Karpas-422 (cell line): ENCODE results near the gene CMTM5. TPM values are rescaled to one million over a fixed set of nuclear protein-coding genes. Genes with fewer than 3 reads are reported as not detected.

Experiments
- DNase-seq: peaks from one replicate; pipeline ENCODE4 v3.0.0-alpha.2; 2015
- H2AFZ ChIP-seq: fragments of 200-600 bp; sonication (generic); 2 replicates; pipeline ENCODE4 v1.6.1; 2014; ENCODE audit warnings: antibody characterized with exemption, low read length, mixed read lengths
- H3K27ac ChIP-seq: fragments of 200-600 bp; sonication (generic); 2 replicates; pipeline ENCODE4 v1.5.1; 2014; ENCODE audit warnings: mild to moderate bottlenecking, low read length, moderate library complexity
- H3K27me3 ChIP-seq: fragments of 200-600 bp; sonication (generic); 2 replicates; pipeline ENCODE4 v1.6.1; 2014; ENCODE audit warnings: low read length, mixed read lengths
- H3K36me3 ChIP-seq: fragments of 200-600 bp; sonication (generic); 2 replicates; pipeline ENCODE4 v1.6.1; 2014; ENCODE audit warnings: low read length, mixed read lengths; ENCODE audit not compliant: insufficient read depth
- H3K4me1 ChIP-seq: fragments of 200-600 bp; sonication (generic); 2 replicates; pipeline ENCODE4 v1.6.1; 2014; ENCODE audit warnings: mild to moderate bottlenecking, low read length, mixed read lengths
- H3K4me2 ChIP-seq: fragments of 200-600 bp; sonication (generic); 2 replicates; pipeline ENCODE4 v1.6.1; 2014; ENCODE audit warnings: low read length, low read depth, mild to moderate bottlenecking; ENCODE audit not compliant: poor library complexity, severe bottlenecking
- H3K4me3 ChIP-seq: fragments of 200-600 bp; sonication (generic); 2 replicates; pipeline ENCODE4 v1.5.1; 2014; ENCODE audit warnings: mild to moderate bottlenecking, antibody characterized with exemption, low read length, mixed read lengths
- H3K79me2 ChIP-seq: fragments of 200-600 bp; sonication (generic); 2 replicates; pipeline ENCODE4 v1.6.1; 2014; ENCODE audit warnings: mild to moderate bottlenecking, low read length, mixed read lengths
- H3K9ac ChIP-seq: fragments of 200-600 bp; sonication (generic); 2 replicates; pipeline ENCODE4 v1.6.0; 2014; ENCODE audit warnings: low read length
- H3K9me2 ChIP-seq: fragments of 200-600 bp; sonication (generic), shearing (Covaris generic); replicated peaks from 2 replicates; pipeline ENCODE4 v1.6.0; 2014; ENCODE audit warnings: mild to moderate bottlenecking, low read length, moderate library complexity; ENCODE audit not compliant: insufficient read depth
- H3K9me3 ChIP-seq: fragments of 300-700, 200-600 bp; sonication (generic); 2 replicates; pipeline ENCODE4 v1.6.1; 2014; ENCODE audit warnings: low read length, mixed read lengths
- H4K20me1 ChIP-seq: fragments of 200-600 bp; sonication (generic); 2 replicates; pipeline ENCODE4 v1.6.1; 2014; ENCODE audit warnings: mild to moderate bottlenecking, antibody characterized with exemption, low read length, low read depth; ENCODE audit not compliant: insufficient read depth
- total RNA-seq: library from RNA; depleted of rRNA; stranded (reverse); fragments of >200 nt; shearing (Covaris generic); gene quantifications from 2 replicates; pipeline ENCODE4 v1.2.3, GENCODE V29; 2014; ENCODE audit warnings: low replicate concordance

CMTM5 gene
- total RNA-seq, 1 experiment from 2014 or later = not detected

- no peaks in the 10 kb centered on the region for H3K79me2 ChIP-seq
- no peak overlapping the region for H3K4me2 ChIP-seq
- no peaks in the 10 kb centered on the region for H3K9me3 ChIP-seq
- H3K9me2 ChIP-seq = no peaks in the 10 kb centered on the region
- DNase-seq = peak; percentile 88
- H3K27me3 ChIP-seq = no peaks in the 10 kb centered on the region
- no peaks in the 10 kb centered on the region; the same call in 1 of the 2 replicates for H4K20me1 ChIP-seq
- no peaks in the 10 kb centered on the region for H3K4me1 ChIP-seq
- no peak overlapping the region for H3K27ac ChIP-seq
- no peak overlapping the region for H2AFZ ChIP-seq
- no peaks in the 10 kb centered on the region for H3K36me3 ChIP-seq
- no peak overlapping the region for H3K9ac ChIP-seq
- H3K4me3 ChIP-seq = no peak overlapping the region
Observed at GRCh38 chr14:23379366-23380196, 2.7 kb downstream of the CMTM5 start.

GRCh38 chr14:23380197-23380914, 3.5 kb downstream of the CMTM5 start:
- Histone ChIP-seq H3K27me3 (no peaks in the 10 kb centered on the region), H3K9me3 (no peaks in the 10 kb centered on the region), H3K4me1 (no peaks in the 10 kb centered on the region), H3K4me3 (no peak overlapping the region), H3K9ac (no peak overlapping the region), H4K20me1 (no peaks in the 10 kb centered on the region; the same call in 1 of the 2 replicates), H2AFZ (no peak overlapping the region), H3K36me3 (no peaks in the 10 kb centered on the region), H3K79me2 (no peaks in the 10 kb centered on the region), H3K27ac (no peak overlapping the region), H3K9me2 (no peaks in the 10 kb centered on the region), H3K4me2 (no peak overlapping the region)
- DNase-seq = no peak

- H3K9me2 ChIP-seq = no peaks in the 10 kb centered on the region
- H4K20me1 ChIP-seq = no peaks in the 10 kb centered on the region; the same call in 1 of the 2 replicates
- no peak overlapping the region for H3K4me2 ChIP-seq
- no peak overlapping the region for H3K4me3 ChIP-seq
- H3K4me1 ChIP-seq = no peaks in the 10 kb centered on the region
- H3K79me2 ChIP-seq = no peaks in the 10 kb centered on the region
- no peak overlapping the region for H3K9ac ChIP-seq
- H3K36me3 ChIP-seq = no peaks in the 10 kb centered on the region
- no peak overlapping the region for H3K27ac ChIP-seq
- H3K27me3 ChIP-seq = no peaks in the 10 kb centered on the region
- H2AFZ ChIP-seq = no peak overlapping the region
- no peaks in the 10 kb centered on the region for H3K9me3 ChIP-seq
- DNase-seq = no peak
Observed at GRCh38 chr14:23380976-23381375, 4.1 kb downstream of the CMTM5 start.

- no peak overlapping the region for H3K4me3 ChIP-seq
- no peak overlapping the region for H3K4me2 ChIP-seq
- H3K27me3 ChIP-seq = no peaks in the 10 kb centered on the region
- no peaks in the 10 kb centered on the region for H3K36me3 ChIP-seq
- H3K9me2 ChIP-seq = no peaks in the 10 kb centered on the region
- H3K9me3 ChIP-seq = no peaks in the 10 kb centered on the region
- H2AFZ ChIP-seq = no peak overlapping the region
- H3K27ac ChIP-seq = no peak overlapping the region
- H3K4me1 ChIP-seq = no peaks in the 10 kb centered on the region
- no peak for DNase-seq
- H3K79me2 ChIP-seq = no peaks in the 10 kb centered on the region
- H4K20me1 ChIP-seq = no peaks in the 10 kb centered on the region; the same call in 1 of the 2 replicates
- no peak overlapping the region for H3K9ac ChIP-seq
Observed at GRCh38 chr14:23381871-23382270, 5.0 kb downstream of the CMTM5 start.

- no peaks in the 10 kb centered on the region for H3K36me3 ChIP-seq
- no peaks in the 10 kb centered on the region; the same call in 1 of the 2 replicates for H4K20me1 ChIP-seq
- DNase-seq = no peak
- H3K9ac ChIP-seq = no peak overlapping the region
- H3K27me3 ChIP-seq = no peaks in the 10 kb centered on the region
- no peak overlapping the region for H3K4me2 ChIP-seq
- H3K79me2 ChIP-seq = no peaks in the 10 kb centered on the region
- H3K4me3 ChIP-seq = no peak overlapping the region
- H3K27ac ChIP-seq = no peak overlapping the region
- no peaks in the 10 kb centered on the region for H3K9me2 ChIP-seq
- H3K4me1 ChIP-seq = no peaks in the 10 kb centered on the region
- H3K9me3 ChIP-seq = no peaks in the 10 kb centered on the region
- no peak overlapping the region for H2AFZ ChIP-seq
Observed at GRCh38 chr14:23382276-23382675, 5.4 kb downstream of the CMTM5 start.

GRCh38 chr14:23382731-23383440, 6.0 kb downstream of the CMTM5 start:
- no peak for DNase-seq
- Histone ChIP-seq H3K27me3 (no peaks in the 10 kb centered on the region), H3K4me2 (no peak overlapping the region), H3K4me3 (no peak overlapping the region), H4K20me1 (no peaks in the 10 kb centered on the region; the same call in 1 of the 2 replicates), H3K9me3 (no peaks in the 10 kb centered on the region), H3K36me3 (no peaks in the 10 kb centered on the region), H3K9me2 (no peaks in the 10 kb centered on the region), H3K9ac (no peak overlapping the region), H3K27ac (no peak overlapping the region), H3K4me1 (no peaks in the 10 kb centered on the region), H3K79me2 (no peaks in the 10 kb centered on the region), H2AFZ (no peak overlapping the region)

GRCh38 chr14:23384364-23385080, 7.7 kb downstream of the CMTM5 start:
- Histone ChIP-seq H3K9me2 (no peaks in the 10 kb centered on the region), H4K20me1 (no peaks in the 10 kb centered on the region; the same call in 1 of the 2 replicates), H3K4me2 (no peak overlapping the region), H3K27me3 (no peaks in the 10 kb centered on the region), H3K4me3 (no peak overlapping the region), H3K36me3 (no peaks in the 10 kb centered on the region), H3K27ac (no peak overlapping the region), H3K9ac (no peak overlapping the region), H3K9me3 (no peaks in the 10 kb centered on the region), H3K4me1 (no peaks in the 10 kb centered on the region), H2AFZ (no peak overlapping the region), H3K79me2 (no peaks in the 10 kb centered on the region)
- DNase-seq = no peak
